ENCODE results near the gene DHX35.

- TF ChIP-seq CTCF (IDR thresholded peaks at IDR 0.05; ENCODE audit: low read length) (no peak), EZH2 (IDR thresholded peaks at IDR 0.05; ENCODE audit: borderline replicate concordance, low read length) (no peak)
Measured at GRCh38 chr20:38982291-38982690, 20.1 kb downstream of the DHX35 start.

All from OCI-LY1 (cell line).